AML-193 (cell line): Measurements from ENCODE around the gene PHF20.
"Not testable (repeated sequence)": the region's sequence is repeated elsewhere in the genome, so short reads cannot be mapped to it uniquely, and the experiment has no call there.

ENCODE experiments used
- DNase-seq, 2 experiments: peaks; one replicate each; lab custom pipeline; 2025; lab: John Stamatoyannopoulos, UW

PHF20 gene

DNA sequence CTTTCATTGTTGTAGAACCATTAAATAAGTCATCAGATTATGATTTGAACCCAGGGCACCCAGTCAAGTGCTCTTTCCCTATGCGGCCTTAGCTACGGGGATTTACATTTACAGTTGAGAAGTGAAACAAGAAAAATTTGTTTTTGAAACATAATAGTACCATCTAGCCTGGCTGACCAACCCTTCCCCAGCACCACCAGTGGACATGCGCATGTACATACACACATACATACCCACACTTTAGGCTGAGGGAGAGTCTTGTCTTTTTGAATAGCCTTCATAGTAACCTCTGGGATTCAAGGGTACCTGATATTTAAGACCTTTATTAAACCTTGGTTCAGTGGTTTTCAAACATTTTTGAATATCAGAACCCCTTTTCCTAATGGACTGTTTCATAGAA, 148.7 kb downstream of the PHF20 start:
- DNase-seq = no peak

DNA sequence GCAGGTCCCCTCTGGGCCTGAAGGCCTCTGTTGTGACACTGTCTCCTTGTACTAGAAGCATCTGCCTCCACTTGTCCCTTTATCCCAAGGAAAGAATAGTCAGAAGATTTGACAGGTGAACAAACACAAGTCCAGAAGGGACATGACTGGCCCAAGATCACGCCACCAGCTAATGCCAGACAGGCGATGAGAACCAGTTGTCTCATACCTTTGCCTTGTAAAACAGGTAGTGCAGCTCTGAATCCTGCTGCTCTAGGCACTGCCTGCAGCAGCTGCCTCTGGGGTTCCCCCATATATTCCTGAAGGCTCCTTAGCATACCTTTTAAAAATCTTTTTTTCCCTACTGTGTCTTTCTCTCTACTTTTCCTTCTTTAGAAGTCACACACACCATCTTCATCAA, 157.5 kb downstream of the PHF20 start:
- no peak for DNase-seq

DNA sequence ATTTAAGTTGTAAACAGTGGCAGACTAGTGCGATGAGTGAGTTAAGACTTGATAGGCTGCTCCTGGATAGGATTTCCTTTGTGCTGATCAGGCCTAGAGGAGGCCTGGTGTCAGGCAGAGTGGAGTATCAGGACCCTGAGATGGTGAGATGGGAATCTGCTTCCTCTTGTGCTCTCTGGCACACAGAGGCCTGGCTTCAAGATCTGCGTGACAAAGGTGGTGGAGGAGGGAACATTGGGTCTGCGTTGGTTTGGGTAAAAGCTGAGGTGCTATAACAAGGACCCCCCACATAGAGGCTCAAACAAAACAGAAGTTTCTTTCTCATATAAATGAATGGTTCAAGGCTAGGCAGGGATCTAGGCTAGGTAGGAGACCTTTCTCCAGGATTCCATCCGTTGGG, 162.2 kb downstream of the PHF20 start:
- no peak for DNase-seq

- no peak for DNase-seq
These were observed 167.4 kb downstream of the PHF20 start for GRCh38 chr20:35939264-35939663.

DNA sequence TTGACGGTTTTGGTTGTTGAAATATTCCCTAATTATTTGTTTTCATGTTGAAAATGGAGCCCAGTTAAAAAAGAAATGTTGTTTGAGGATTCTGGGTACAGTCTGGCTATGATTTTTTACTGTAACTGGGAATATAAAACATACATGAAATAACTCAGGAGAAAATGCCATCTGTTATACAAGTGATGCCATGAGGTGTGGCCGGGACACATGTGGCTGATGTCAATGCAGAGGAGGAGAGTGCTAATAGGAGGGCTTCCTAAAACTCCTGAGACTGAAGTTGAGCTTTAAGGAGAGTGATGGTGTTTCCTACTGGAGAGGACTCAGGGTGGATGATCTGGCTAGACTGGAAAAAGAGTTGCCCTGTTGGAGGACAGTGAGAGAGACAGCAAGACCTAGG, 169.8 kb downstream of the PHF20 start:
- no peak for DNase-seq

- no peak for DNase-seq
These were observed 170.4 kb downstream of the PHF20 start for GRCh38 chr20:35942243-35942642.

GRCh38 chr20:35947489-35947888, 175.7 kb downstream of the PHF20 start:
- peak; percentile 30 to 36 for DNase-seq

GRCh38 chr20:35947907-35948306, 176.1 kb downstream of the PHF20 start:
- no peak for DNase-seq

GRCh38 chr20:35950093-35950492, 178.3 kb downstream of the PHF20 start:
- no peak for DNase-seq

DNA sequence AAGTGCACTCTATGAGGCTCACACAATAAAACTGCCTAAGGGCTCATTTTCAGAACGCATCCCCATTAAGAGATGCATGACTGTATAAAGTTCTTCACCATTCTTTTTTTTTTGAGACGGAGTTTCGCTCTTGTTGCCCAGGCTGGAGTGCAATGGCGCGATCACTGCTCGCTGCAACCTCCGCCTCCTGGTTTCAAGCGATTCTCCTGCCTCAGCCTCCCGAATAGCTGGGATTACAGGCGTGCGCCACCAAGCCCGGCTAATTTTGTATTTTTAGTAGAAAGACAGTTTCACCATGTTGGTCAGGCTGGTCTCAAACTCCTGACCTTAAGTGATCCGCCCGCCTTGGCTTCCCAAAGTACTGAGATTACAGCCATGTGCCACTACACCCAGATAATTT, 180.3 kb downstream of the PHF20 start:
- DNase-seq = not testable (repeated sequence)

DNA sequence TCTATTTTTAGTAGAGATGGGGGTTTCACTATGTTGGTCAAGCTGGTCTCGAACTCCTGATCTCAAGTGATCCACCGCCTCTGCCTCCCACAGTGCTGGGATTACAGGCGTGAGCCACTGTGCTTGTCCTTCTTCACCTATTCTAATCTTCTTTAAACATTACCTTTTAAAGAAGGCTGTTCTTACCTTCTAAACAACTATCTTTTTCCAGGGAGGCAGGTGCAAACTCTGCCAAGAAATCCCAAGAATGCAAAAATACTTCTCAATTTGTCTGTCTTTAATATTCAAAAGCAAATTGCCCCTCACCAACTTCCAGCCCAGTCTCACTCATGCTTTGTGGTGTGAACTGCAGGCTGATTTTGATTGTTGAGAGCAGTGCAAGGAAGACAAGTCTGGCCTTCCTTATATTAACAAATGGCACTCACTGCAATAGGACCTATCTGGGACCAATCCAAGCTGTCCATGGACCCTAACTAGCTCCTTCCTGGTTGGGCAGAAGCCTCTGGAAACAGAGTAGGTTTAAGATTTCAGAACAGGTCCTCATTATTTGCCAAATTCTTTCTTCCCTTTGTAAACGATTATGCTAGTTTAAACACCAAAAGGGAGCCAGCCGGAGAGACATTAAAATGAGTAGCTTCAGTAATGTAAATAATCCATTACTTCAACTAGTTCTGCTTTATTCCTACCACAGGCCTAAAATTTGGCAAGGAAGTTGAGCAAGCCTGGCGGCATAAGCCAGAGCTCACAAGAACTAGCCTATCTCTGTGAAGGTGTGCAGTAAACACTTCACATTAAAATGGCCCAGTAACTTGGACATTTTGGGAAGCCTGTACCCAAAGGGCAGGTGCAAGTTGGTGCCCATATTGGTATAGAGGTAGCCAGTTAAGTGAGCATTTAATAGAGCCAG, 180.9 kb downstream of the PHF20 start:
- DNase-seq = peak; percentile 88 to 90

- DNase-seq = peak in 1 of 2 experiments; percentile 53
These were observed 181.8 kb downstream of the PHF20 start for GRCh38 chr20:35953387-35954199.

GRCh38 chr20:35954200-35954906, 182.5 kb downstream of the PHF20 start, which contains the start of gene SCAND1:
Gene SCAND1 (minus strand): TSS chr20:35954502. CDS start chr20:35954284, 218 bp downstream.
- peak; percentile 94 to 95 for DNase-seq

DNA sequence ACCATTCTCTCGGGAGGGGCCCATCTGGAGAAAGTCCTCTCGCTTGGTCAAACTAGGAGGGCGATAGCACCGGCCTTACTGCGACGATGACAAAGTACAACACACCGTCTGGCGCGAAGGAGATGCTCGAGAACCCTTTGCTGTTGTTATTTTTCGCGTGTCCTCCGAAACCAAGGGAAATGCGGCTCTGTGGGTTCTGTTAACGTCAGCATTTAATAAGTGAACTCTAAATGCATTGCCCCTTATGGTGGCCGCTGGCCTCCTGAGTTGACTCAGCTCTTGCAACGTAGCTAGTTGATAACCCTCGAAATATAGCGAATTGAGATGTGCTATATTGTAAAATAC, 183.1 kb downstream of the PHF20 start:
- DNase-seq = peak in 1 of 2 experiments; percentile 51

GRCh38 chr20:35956616-35957015, 184.8 kb downstream of the PHF20 start:
- no peak for DNase-seq

DNA sequence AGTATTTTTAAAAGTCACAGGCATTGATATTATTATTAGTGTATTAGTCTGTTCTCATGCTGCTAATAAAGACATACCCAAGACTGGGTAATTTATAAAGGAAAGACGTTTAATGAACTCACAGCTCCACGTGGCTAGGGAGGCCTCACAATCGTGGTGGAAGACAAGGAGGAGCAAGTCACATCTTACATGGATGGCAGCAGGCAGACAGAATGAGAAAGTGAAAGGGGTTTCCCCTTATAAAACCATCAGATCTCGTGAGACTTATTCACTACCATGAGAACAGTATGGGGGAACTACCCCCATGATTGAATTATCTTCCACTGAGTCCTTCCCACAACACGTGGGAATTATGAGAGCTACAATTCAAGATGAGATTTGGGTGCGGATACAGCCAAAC, 187.5 kb downstream of the PHF20 start:
- not testable (repeated sequence) for DNase-seq

DNA sequence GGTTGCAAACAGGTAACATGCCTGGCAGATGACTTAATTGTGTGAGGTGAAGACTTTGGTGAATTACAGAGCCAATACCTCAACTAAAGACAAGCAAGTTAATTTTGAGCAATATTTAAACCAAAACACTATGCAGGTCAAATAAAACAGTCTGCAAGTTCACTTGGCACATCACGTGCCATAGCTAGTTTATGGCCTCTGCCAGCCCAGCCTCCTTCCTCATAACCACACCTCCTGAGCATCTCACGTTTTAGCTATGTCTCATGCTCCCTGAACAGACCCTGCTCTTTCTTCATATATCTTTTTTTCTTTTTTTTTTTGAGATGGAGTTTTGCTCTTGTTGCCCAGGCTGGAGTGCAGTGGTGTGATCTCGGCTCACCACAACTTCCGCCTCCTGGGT, 192.1 kb downstream of the PHF20 start:
- DNase-seq = no peak

DNA sequence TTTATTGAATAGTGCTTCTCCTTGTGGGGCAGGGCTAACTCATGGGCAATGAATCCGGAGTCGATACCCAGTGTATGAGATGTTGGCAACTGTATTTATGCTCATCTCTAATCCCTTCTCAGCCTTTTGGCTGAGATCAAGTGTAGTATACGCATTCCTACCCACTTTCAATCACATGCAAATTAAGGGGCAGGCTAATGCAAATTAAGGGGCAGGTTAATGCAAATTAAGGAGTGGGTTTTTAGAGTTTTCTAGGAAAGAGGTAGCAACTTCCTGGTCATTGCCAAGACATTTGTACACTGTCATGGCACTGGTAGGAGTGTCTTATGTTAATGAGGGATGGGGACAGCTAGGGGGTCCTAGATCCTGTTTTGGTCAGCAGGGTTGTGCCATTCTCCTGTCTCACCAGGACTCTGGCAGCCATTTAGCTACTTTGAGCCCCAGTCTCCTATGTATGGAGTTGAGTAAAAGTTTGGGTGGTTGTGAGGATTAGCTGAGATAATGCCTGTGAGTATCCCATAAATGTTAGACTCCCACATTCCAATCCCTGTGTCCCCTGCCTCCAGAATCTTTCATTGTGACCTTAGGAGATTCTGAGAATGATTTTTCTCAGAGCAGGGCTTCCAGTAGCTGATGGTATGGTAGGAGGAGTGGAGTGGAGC, 196.3 kb downstream of the PHF20 start, which contains the start of gene CNBD2:
CNBD2 (plus strand) TSS at position 612 of the 662 bp plus-strand sequence. CDS start 173 bp downstream, outside the sequence.
- no peak for DNase-seq

GRCh38 chr20:35968930-35969329, 197.1 kb downstream of the PHF20 start:
- DNase-seq = no peak

- DNase-seq = no peak
These were observed 200.2 kb downstream of the PHF20 start for GRCh38 chr20:35971981-35972380.

- no peak for DNase-seq
These were observed 200.6 kb downstream of the PHF20 start for GRCh38 chr20:35972462-35972861.

DNA sequence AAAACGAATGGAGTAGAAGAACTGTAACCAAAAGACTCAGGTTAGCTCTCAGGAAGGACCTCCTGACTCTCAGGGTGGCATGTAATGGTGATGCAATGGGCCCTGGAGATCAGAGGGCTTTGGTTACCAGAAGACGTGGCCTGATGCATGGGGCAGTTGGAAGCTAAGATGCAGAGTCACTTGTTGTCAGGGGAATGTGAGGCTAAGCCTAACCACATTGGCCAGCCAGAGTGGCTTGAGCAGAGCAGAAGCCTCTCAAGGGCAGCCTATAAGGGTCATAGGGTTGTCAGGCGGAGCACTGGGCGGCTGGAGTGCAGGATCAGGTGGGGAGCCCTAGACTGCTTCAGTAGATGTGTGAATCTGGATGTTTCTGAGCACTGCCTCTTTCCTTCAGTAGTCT, 202.4 kb downstream of the PHF20 start:
- no peak for DNase-seq
